Measurements from ENCODE around the gene VAX1.
"Not testable (repeated sequence)": the region's sequence is repeated elsewhere in the genome, so short reads cannot be mapped to it uniquely, and the experiment has no call there.

VAX1 gene, protein sequence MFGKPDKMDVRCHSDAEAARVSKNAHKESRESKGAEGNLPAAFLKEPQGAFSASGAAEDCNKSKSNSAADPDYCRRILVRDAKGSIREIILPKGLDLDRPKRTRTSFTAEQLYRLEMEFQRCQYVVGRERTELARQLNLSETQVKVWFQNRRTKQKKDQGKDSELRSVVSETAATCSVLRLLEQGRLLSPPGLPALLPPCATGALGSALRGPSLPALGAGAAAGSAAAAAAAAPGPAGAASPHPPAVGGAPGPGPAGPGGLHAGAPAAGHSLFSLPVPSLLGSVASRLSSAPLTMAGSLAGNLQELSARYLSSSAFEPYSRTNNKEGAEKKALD

DNA sequence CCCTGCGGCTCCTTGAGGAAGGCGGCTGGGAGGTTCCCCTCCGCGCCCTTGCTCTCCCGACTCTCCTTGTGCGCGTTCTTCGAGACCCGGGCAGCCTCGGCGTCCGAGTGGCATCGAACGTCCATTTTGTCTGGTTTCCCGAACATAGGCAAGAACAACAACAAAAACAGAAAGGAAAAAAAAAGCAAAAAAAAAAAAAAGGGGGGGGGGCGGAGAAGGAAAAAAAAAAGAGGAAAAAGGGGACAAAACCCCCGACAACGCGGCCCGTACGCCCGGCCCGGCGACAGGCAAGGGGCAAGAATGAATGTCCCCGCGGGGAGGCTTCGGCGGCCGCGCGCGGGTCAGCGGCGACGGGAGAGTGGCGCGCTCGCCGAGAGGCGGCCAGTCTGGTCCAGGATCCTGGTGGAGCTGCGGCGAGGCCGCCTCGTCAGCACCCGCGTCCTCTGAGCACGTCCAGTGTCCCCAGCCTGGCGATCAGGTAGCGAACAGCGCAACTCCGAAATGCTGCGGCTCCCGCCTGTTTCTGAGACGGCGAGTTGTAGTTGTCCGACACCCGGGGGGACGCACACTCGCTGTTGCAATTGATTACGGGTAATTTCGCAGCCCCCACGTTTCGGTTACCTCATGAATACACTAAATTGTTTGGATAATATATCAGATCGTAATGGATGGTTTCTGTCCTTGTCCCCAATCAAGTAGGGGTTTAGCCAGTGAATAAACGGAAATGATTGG is at the start of gene VAX1:
Gene VAX1 (minus strand): TSS at position 360 of the 732 bp plus-strand sequence. CDS start 214 bp downstream, at position 146.
- Mint-ChIP-seq H3K36me3 (ENCODE audit: low read depth) (peaks cover 4% of the 10 kb centered on the region), H3K9me3 (no peaks in the 10 kb centered on the region), H3K4me1 (ENCODE audit: low read depth) (peaks cover 2% of the 10 kb centered on the region), H3K4me3 (no peak within 1 kb of the TSS), H3K27me3 (ENCODE audit: low read depth) (peaks cover 80% of the 10 kb centered on the region), H3K27ac (peak within 1 kb of the TSS; percentile 68)

DNA sequence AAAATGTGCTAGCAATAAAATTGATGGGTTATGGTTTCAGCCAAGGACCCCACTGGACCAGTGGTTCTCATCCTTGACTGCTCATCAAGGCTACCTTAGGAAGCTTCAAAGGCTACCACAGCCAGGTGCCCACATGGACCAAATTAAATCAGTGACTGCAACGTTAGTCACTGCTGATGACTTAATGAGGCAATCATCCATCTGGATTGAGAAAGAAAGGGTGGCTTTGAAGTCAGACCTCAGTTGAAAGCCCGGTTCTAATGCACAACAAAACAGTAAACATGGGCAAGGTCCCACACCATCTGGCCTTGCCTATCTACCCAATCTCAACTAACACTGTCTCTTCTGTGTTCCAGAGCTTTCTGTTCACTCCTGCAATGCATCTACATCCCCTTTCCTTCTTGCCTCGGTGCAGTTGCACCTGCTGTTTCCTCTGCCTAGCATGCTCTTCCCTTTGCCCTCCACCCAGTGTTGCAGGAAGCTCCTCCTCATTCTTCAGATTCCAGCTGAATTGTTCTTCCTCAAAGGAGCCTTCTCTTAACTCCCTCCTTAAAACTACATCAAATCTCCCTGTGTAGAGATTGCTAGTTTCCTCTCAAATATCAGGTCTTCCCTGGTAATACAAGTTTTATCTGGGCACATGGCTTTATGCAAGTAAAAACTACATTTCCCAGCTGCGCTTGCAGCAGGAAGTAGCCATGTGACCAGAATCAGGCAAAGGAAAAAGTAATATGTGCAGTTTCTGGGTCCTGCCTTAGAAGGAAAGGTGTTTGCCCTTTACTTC is 49.0 kb upstream of the VAX1 start:
- H3K4me3 Mint-ChIP-seq, result no peak overlapping the region
- H3K27me3 Mint-ChIP-seq (ENCODE audit: low read depth), result no peaks in the 10 kb centered on the region
- no peaks in the 10 kb centered on the region for H3K4me1 Mint-ChIP-seq (ENCODE audit: low read depth)
- H3K36me3 Mint-ChIP-seq (ENCODE audit: low read depth), result no peaks in the 10 kb centered on the region
- no peak overlapping the region for H3K27ac Mint-ChIP-seq
- peaks cover 5% of the 10 kb centered on the region for H3K9me3 Mint-ChIP-seq

DNA sequence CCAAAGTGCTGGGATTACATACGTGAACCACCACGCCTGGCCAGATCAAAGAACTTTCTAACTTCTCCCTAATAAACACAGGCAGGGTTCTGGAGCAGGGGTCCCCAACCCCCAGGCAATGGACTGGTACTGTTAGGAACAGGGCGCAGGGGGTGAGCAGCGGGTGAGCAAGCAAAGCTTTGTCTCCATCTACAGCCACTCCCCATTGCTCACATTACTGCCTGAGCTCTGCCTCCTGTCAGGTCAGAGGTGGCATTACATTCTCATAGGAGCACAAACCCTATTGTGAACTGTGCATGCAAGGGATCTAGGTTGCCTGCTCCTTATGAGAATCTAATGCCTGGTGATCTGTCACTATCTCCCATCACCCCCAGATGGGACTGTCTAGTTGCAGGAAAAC is 47.7 kb upstream of the VAX1 start:
- H3K4me1 Mint-ChIP-seq (ENCODE audit: low read depth); H3K27ac Mint-ChIP-seq; H3K27me3 Mint-ChIP-seq (ENCODE audit: low read depth); H3K9me3 Mint-ChIP-seq; H3K36me3 Mint-ChIP-seq (ENCODE audit: low read depth); H3K4me3 Mint-ChIP-seq: not testable (repeated sequence)

DNA sequence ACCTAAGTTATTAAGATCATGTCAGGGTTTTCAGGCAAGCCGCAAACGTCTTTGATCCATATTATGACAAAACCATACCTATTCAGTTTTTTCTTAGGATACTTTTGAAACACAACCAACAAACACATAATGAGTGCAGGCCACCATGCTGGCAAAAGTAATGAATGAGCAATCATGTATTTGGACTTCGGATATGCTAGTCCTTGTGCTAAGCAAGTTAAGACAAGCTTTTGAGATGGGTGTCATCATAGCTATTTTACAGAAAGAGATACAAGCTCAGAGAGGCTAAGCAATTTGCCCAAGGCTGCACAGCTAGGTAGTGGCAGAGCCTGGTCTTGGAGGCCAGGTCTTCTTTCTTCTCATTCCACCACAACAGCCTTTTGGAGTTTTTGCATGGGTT is 46.8 kb upstream of the VAX1 start:
- Mint-ChIP-seq H3K36me3 (ENCODE audit: low read depth) (no peaks in the 10 kb centered on the region), H3K4me1 (ENCODE audit: low read depth) (no peaks in the 10 kb centered on the region), H3K4me3 (no peak overlapping the region), H3K9me3 (peaks cover 3% of the 10 kb centered on the region), H3K27me3 (ENCODE audit: low read depth) (peaks cover 8% of the 10 kb centered on the region), H3K27ac (no peak overlapping the region)

DNA sequence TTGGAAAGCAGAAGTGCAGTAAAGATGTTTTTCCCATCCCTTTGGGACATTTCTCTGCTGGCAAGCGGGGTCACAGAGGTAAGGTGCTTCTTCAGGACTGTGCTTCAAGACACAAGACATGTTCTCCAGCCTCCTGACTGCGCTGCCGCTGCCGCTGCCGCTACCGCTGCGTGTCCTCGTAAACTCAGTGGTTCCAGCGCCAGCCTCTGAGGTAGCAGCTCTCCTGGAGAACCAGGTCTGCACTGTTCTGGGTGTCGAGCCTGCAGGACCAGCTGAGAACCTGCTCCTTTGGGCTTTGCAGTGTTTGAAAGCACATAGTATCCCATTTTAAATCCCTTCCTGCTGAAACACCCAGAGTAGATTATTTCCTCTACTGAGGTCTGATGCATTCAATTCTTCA is 46.2 kb upstream of the VAX1 start:
- no peak overlapping the region for H3K27ac Mint-ChIP-seq
- no peak overlapping the region for H3K4me3 Mint-ChIP-seq
- no peaks in the 10 kb centered on the region for H3K9me3 Mint-ChIP-seq
- H3K36me3 Mint-ChIP-seq (ENCODE audit: low read depth), result no peaks in the 10 kb centered on the region
- H3K4me1 Mint-ChIP-seq (ENCODE audit: low read depth), result no peaks in the 10 kb centered on the region
- H3K27me3 Mint-ChIP-seq (ENCODE audit: low read depth), result peaks cover 8% of the 10 kb centered on the region

DNA sequence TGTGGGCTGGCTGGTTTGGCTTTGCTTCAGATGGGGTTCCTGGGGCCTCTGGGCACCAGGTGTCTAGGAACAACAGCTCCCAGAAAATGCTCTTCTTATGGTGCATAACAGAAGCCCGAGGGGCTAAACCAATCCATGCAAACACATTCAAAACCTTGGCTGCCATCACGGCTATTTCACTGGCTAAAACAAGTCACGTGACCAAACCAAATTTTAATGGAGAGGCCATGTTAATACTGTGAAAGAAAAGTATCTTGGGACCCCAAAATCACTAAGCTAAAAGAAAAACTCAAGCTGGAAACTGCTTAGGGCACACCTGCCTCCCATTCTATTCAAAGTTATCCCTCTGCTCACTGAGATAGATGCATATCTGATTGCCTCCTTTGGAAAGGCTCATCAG is 40.1 kb upstream of the VAX1 start:
- Mint-ChIP-seq H3K4me1 (ENCODE audit: low read depth) (peaks cover 15% of the 10 kb centered on the region), H3K4me3 (no peak overlapping the region), H3K27me3 (ENCODE audit: low read depth) (peaks cover 21% of the 10 kb centered on the region)

DNA sequence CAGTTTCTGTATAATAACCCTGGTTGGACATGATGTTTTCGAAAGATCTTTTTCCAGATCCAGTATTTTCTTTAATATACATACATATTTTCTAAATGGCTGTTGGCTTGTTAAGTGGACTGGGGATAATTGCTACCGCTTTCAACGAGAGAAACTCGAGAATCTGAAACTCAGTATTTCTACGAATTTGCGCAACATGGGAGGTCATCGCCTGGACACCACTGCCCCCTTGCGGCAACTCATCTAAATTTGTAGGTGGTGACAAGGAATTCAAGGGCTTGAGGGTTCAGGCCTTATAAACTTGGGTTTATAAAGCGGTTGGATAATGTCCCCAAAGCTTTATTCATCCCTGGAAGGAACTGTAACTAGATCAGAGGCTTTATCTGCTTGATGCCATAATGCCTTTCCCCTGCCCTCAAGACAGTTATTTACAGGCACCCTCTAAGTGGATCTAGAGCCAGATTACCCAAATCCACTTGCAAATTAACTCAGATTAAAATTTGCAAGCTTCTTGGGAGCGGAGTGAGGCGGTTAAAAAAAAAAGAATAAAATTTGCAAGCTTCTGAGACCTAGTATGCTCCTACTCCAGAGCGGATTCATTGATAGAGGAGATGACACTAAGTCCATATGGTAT is 37.9 kb upstream of the VAX1 start:
- Mint-ChIP-seq H3K36me3 (ENCODE audit: low read depth) (no peaks in the 10 kb centered on the region), H3K9me3 (no peaks in the 10 kb centered on the region), H3K4me3 (peak overlapping the region; percentile 82), H3K27ac (no peak overlapping the region), H3K27me3 (ENCODE audit: low read depth) (peaks cover 36% of the 10 kb centered on the region), H3K4me1 (ENCODE audit: low read depth) (peaks cover 15% of the 10 kb centered on the region)

More for the DNA sequence above, 40.1 kb upstream of the VAX1 start:
- Mint-ChIP-seq H3K36me3 (ENCODE audit: low read depth) (no peaks in the 10 kb centered on the region), H3K27ac (no peak overlapping the region), H3K9me3 (no peaks in the 10 kb centered on the region)

DNA sequence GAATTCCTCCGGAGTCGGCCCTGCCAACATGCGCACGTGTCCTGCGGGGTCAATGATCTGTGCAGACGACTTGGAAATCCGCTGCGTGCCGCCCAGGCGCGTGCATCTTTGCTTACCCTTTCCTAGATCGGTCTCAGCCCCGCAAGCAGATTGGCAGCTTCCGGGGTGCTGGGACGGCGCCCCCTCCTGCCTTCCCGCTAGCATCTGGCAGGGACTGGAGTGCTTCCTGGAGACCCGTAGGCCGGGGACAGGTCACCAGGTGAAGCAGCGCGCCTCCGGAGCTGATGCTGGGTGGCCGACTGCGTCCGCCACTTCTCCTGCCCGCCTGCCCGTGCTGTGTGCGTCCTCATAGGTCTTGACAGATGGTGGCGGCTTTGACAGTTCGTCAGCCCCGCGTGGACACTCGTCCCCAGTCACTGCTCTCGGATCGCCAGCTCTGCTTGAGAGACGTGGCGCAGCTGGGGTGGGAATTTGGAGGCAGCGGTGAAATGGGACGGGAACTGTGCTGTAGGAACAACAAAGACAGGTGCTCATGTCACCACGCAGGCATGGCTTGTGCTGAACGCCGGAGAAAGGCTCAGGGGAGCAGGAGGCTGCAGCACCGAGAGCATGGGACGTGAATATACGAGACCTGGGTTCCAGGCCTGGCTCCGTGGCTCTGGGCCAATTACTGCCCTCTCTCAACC is 37.3 kb upstream of the VAX1 start:
- H3K9me3 Mint-ChIP-seq, result no peaks in the 10 kb centered on the region
- peaks cover 15% of the 10 kb centered on the region for H3K4me1 Mint-ChIP-seq (ENCODE audit: low read depth)
- H3K27ac Mint-ChIP-seq, result no peak overlapping the region
- H3K27me3 Mint-ChIP-seq (ENCODE audit: low read depth), result peaks cover 38% of the 10 kb centered on the region
- H3K36me3 Mint-ChIP-seq (ENCODE audit: low read depth), result no peaks in the 10 kb centered on the region
- H3K4me3 Mint-ChIP-seq, result peak overlapping the region; percentile 82

DNA sequence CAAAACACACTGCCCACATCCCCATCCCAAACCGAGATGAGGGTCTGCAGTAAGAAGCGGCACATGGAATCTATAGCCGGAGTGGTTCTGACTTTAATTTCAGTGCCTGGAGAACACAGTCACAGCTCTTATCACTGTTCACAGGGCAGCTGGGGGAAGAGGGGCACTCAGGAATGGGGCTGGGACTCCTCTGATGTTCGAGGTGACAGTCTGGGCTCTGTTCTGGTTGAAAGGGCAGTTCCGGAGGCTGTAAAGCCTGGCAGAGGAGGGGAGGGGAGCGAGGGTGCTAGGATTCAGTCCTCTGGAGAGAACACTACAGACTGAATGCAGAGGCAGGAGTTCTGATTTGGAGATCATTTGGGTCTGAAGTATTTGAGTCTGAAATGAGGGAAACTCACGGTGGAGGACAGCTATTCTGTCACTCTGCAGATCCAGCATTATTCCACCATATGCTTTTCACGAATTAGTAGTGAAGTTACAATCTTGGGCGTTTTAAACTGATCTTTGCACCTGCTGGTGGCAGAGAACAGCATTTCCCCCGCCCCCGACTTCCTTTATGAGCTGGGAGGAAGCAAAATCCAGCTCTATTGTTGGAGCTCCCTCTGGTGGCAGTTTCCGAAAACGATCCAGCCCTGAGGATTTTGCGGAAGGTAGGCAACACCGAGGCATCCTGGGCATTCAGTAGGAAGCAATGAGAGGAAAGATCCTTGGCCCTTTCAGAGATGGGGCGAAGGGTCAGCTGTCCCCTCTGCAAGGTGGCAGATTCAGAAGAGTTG is 36.6 kb upstream of the VAX1 start:
- peaks cover 40% of the 10 kb centered on the region for H3K27me3 Mint-ChIP-seq (ENCODE audit: low read depth)
- H3K4me1 Mint-ChIP-seq (ENCODE audit: low read depth), result peaks cover 15% of the 10 kb centered on the region
- H3K27ac Mint-ChIP-seq, result no peak overlapping the region
- no peaks in the 10 kb centered on the region for H3K36me3 Mint-ChIP-seq (ENCODE audit: low read depth)
- peak overlapping the region; percentile 82 for H3K4me3 Mint-ChIP-seq
- no peaks in the 10 kb centered on the region for H3K9me3 Mint-ChIP-seq

DNA sequence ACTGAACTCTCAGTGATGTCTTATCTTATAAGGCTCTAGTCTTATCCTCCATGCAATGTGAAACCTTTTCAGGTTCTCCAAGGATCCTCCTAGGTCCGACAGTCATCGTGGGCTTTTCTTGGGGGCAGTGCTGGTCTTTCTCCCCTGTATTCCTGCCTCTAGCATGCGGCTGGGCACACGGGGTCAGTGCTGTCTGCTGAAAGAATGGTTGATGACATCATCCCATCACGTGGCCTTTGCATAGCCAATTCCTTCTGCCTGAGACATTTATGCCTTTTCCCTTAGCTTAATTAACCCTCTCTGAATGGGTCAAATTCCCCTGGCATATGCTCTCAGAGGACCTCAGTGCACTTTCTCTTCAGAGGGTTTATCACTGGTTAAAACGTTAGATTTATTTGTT is 32.2 kb upstream of the VAX1 start:
- H3K9me3 Mint-ChIP-seq, result no peaks in the 10 kb centered on the region
- peaks cover 71% of the 10 kb centered on the region for H3K27me3 Mint-ChIP-seq (ENCODE audit: low read depth)
- H3K27ac Mint-ChIP-seq, result no peak overlapping the region
- H3K4me3 Mint-ChIP-seq, result no peak overlapping the region
- H3K4me1 Mint-ChIP-seq (ENCODE audit: low read depth), result peaks cover 14% of the 10 kb centered on the region
- no peaks in the 10 kb centered on the region for H3K36me3 Mint-ChIP-seq (ENCODE audit: low read depth)

DNA sequence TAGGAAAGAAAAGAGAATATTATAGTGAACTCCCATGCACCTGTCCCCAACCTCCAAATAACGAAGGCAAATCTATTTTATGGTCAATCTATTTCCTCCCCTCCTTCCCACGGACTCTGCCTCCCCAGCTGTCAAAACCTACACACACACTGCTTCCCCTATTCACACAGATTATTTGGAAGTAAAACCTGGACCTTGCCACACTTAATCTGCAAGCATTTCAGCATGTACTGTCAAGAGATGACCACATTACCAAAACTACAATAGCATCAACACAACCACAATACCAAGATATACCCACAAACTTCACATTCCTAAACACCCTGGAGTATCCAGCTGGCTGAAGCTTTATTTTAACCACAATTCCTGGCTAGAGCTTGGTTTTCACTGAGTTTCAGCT is 31.4 kb upstream of the VAX1 start:
- no peak overlapping the region for H3K27ac Mint-ChIP-seq
- peaks cover 8% of the 10 kb centered on the region for H3K4me1 Mint-ChIP-seq (ENCODE audit: low read depth)
- peaks cover 74% of the 10 kb centered on the region for H3K27me3 Mint-ChIP-seq (ENCODE audit: low read depth)
- no peak overlapping the region for H3K4me3 Mint-ChIP-seq
- no peaks in the 10 kb centered on the region for H3K9me3 Mint-ChIP-seq
- H3K36me3 Mint-ChIP-seq (ENCODE audit: low read depth), result no peaks in the 10 kb centered on the region

DNA sequence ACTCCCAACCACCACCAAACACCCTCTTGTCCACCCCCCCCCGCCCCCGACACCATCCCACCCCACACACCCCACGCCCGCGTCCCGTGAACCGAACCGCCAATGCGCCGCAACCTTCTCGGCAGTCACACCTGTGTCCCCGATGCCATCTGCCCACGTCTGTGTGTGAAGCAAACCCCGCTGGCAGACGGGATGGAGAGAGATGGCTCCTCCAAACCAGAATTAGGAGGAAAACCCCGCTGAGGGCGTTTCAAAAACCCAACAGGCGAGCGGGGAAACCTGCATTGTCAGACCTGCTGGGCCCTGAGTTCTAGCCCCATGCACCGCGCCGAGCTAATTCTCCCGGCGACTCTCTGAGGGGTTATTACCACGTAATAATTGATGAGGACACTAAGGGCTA is 30.7 kb upstream of the VAX1 start:
- Mint-ChIP-seq H3K4me3 (no peak overlapping the region), H3K36me3 (ENCODE audit: low read depth) (no peaks in the 10 kb centered on the region), H3K9me3 (no peaks in the 10 kb centered on the region), H3K27me3 (ENCODE audit: low read depth) (peaks cover 81% of the 10 kb centered on the region), H3K4me1 (ENCODE audit: low read depth) (peaks cover 5% of the 10 kb centered on the region), H3K27ac (no peak overlapping the region)

DNA sequence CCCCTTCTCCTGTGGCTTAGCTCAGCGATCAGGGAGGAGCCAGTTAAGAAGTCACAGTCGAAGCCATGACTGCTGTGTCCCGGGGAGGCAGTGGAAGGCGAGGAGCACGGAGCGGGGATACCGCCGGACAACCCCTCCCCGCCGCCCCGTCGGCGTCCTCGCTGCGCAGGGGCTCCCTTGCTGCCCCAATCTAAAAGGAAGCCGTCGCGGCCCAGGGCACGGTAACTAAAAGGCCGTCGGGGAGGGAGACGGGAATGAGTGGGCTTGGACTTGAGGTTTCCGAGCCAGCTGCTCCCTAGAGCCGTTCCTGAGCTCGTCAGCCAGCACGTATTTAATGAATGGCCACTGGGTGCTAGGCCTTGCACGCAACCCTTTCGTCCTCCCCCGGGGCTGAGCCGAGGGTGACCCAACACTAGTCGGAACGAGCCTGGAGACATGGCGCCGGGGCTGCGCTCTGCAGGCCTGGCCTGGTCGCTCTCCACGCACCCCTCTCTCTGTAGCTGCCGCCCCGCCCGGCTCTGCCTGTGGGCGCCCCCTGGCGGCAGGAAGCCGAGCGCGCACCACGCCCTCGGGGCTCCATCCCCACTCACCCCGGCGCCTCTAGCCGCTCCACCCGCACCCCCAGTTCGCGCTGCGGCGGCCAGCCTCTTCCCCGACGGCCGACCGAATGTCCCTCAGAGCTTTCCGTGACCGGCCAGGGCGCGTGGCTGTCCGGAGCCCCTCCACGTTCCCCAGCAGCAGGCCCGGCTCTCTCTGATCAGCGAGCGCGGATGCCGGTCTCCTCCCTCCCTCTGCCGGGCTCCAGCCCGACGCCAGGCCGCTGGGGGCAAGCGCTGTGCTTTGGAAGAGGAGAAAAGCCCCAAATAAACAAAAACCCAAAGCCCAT is 30.0 kb upstream of the VAX1 start:
- H3K27me3 Mint-ChIP-seq (ENCODE audit: low read depth), result peaks cover 81% of the 10 kb centered on the region
- H3K36me3 Mint-ChIP-seq (ENCODE audit: low read depth), result no peaks in the 10 kb centered on the region
- no peak overlapping the region for H3K4me3 Mint-ChIP-seq
- no peak overlapping the region for H3K27ac Mint-ChIP-seq
- H3K9me3 Mint-ChIP-seq, result no peaks in the 10 kb centered on the region
- peaks cover 5% of the 10 kb centered on the region for H3K4me1 Mint-ChIP-seq (ENCODE audit: low read depth)
